H1 (cell line): ENCODE data around the gene NUMB. TPM values are rescaled to one million over a fixed set of nuclear protein-coding genes. Genes with fewer than 3 reads are reported as not detected.

Experiments
- CTCF ChIA-PET: fragments of 300-600 bp; sonication (Branson Sonifier 250); formaldehyde crosslinking; loops from one replicate; lab custom pipeline; 2021; ENCODE audit not compliant: partially characterized antibody; lab: Charles Lee
- POLR2A ChIA-PET: fragments of 300-600 bp; sonication (Branson Sonifier 250); formaldehyde crosslinking; loops from one replicate; lab custom pipeline; 2021; ENCODE audit warnings: inconsistent platforms; ENCODE audit not compliant: partially characterized antibody; lab: Charles Lee
- DNase-seq, 2 experiments: peaks; one replicate each; pipeline versions ENCODE4 v3.0.0 to v3.0.0-alpha.2; 2010 to 2022; ENCODE audit warnings: low spot score in 2 of 2, low read depth in 1 of 2, mixed read lengths in 1 of 2
- FAIRE-seq: peaks from 2 replicates; lab custom pipeline; 2011; peaks lifted over from hg19 to GRCh38; lab: Jason Lieb, UNC
- H2AFZ ChIP-seq: 2 replicates; pipeline ENCODE4 v1.8.1; 2012; ENCODE audit warnings: low read length, inconsistent platforms
- H2AK5ac ChIP-seq: 2 replicates; pipeline ENCODE4 v1.6.1; 2013; ENCODE audit warnings: low read depth, low read length
- H2BK120ac ChIP-seq: replicated peaks from 2 replicates; pipeline ENCODE3; 2013; ENCODE audit warnings: low read depth, low read length, inconsistent platforms
- H2BK12ac ChIP-seq: 2 replicates; pipeline ENCODE4 v1.6.1; 2013; ENCODE audit warnings: low read depth, low read length
- H2BK15ac ChIP-seq: 2 replicates; pipeline ENCODE4 v1.6.1; 2013; ENCODE audit warnings: low read length
- H2BK20ac ChIP-seq: 2 replicates; pipeline ENCODE4 v1.6.1; 2013; ENCODE audit warnings: low read length
- H2BK5ac ChIP-seq: 2 replicates; pipeline ENCODE4 v1.6.1; 2013; ENCODE audit warnings: low read depth, low read length
- H3K14ac ChIP-seq: 2 replicates; pipeline ENCODE4 v1.6.1; 2013; ENCODE audit warnings: inconsistent platforms; ENCODE audit not compliant: insufficient read length
- H3K18ac ChIP-seq: 2 replicates; pipeline ENCODE4 v1.6.1; 2013; ENCODE audit warnings: low read length; ENCODE audit errors: extremely low read depth
- H3K23ac ChIP-seq: 2 replicates; pipeline ENCODE4 v1.6.1; 2013; ENCODE audit warnings: inconsistent platforms; ENCODE audit not compliant: insufficient read length
- H3K23me2 ChIP-seq: 2 replicates; pipeline ENCODE4 v1.6.1; 2013; ENCODE audit warnings: low read depth, low read length
- H3K27ac ChIP-seq: 2 replicates; pipeline ENCODE4 v1.6.1; 2011; ENCODE audit warnings: low read depth, low read length, inconsistent platforms
- H3K27me3 ChIP-seq, 4 experiments: replicated peaks in 1 of 4; 1 replicate in 1 of 4; 2 replicates in 3 of 4; pipeline versions ENCODE4 v1.6.1 to v1.8.1; 2011 to 2013; ENCODE audit warnings: low read length in 3 of 4, mild to moderate bottlenecking in 3 of 4, inconsistent platforms in 2 of 4, mixed read lengths in 2 of 4, moderate library complexity in 1 of 4; ENCODE audit not compliant: control insufficient read depth in 3 of 4, insufficient read depth in 3 of 4; ENCODE audit errors: extremely low read depth in 1 of 4
- H3K36me3 ChIP-seq, 4 experiments: 2 replicates each; pipeline versions ENCODE4 v1.6.1 to v1.8.1; 2011 to 2013; ENCODE audit warnings: mild to moderate bottlenecking in 4 of 4, low read length in 3 of 4, moderate library complexity in 2 of 4, control low read depth in 1 of 4, inconsistent platforms in 1 of 4; ENCODE audit not compliant: insufficient read depth in 4 of 4, control insufficient read depth in 2 of 4
- H3K4ac ChIP-seq: replicated peaks from 2 replicates; pipeline ENCODE3; 2013; ENCODE audit warnings: low read length, low read depth, mixed read lengths, inconsistent platforms; ENCODE audit not compliant: insufficient read length
- H3K4me1 ChIP-seq, 4 experiments: replicated peaks in 1 of 4; 1 replicate in 1 of 4; 2 replicates in 3 of 4; pipeline versions ENCODE4 v1.6.1 to v1.8.1; 2011 to 2013; ENCODE audit warnings: low read length in 3 of 4, inconsistent platforms in 2 of 4, mixed read lengths in 1 of 4; ENCODE audit not compliant: insufficient read depth in 4 of 4, control insufficient read depth in 3 of 4
- H3K4me2 ChIP-seq, 2 experiments: 2 replicates each; pipeline versions ENCODE4 v1.6.1 to v1.8.1; 2011 to 2013; ENCODE audit warnings: low read depth in 2 of 2, low read length in 2 of 2, control low read depth in 1 of 2, inconsistent platforms in 1 of 2, mild to moderate bottlenecking in 1 of 2; ENCODE audit not compliant: insufficient read depth in 1 of 2
- H3K4me3 ChIP-seq, 4 experiments: fragments of 200-600, 300-600 bp in 1 of 4; sonication (generic), shearing (Covaris generic), sonication (Bioruptor Twin) in 1 of 4; 2 replicates each; pipeline versions ENCODE4 v1.5.1 to v1.8.1; 2011 to 2016; ENCODE audit warnings: low read length in 4 of 4, low read depth in 3 of 4, control low read depth in 2 of 4, inconsistent platforms in 2 of 4, mild to moderate bottlenecking in 2 of 4, mixed read lengths in 1 of 4, moderate library complexity in 1 of 4; ENCODE audit not compliant: insufficient read depth in 2 of 4; ENCODE audit errors: extremely low read depth in 1 of 4
- H3K56ac ChIP-seq: replicated peaks from 2 replicates; pipeline ENCODE3; 2013; ENCODE audit warnings: low read depth, mild to moderate bottlenecking, mixed read lengths, low read length, inconsistent platforms; ENCODE audit not compliant: insufficient read length
- H3K79me1 ChIP-seq: 2 replicates; pipeline ENCODE4 v1.6.1; 2013; ENCODE audit warnings: low read depth, low read length, control low read depth
- H3K79me2 ChIP-seq, 2 experiments: 2 replicates each; pipeline versions ENCODE4 v1.6.1 to v1.8.1; 2012 to 2013; ENCODE audit warnings: low read length in 2 of 2, mild to moderate bottlenecking in 2 of 2, inconsistent platforms in 1 of 2; ENCODE audit not compliant: insufficient read depth in 2 of 2, control insufficient read depth in 1 of 2
- H3K9ac ChIP-seq, 4 experiments: replicated peaks in 1 of 4; 1 replicate in 1 of 4; 2 replicates in 3 of 4; pipeline versions ENCODE4 v1.6.1 to v1.8.1; 2011 to 2013; ENCODE audit warnings: low read depth in 3 of 4, low read length in 3 of 4, control low read depth in 2 of 4, mild to moderate bottlenecking in 2 of 4, moderate library complexity in 2 of 4, inconsistent platforms in 1 of 4; ENCODE audit errors: extremely low read depth in 1 of 4
- H3K9me3 ChIP-seq, 2 experiments: 2 replicates each; pipeline versions ENCODE4 v1.6.1 to v1.8.1; 2012 to 2013; ENCODE audit warnings: mild to moderate bottlenecking in 2 of 2, moderate library complexity in 2 of 2, control low read depth in 1 of 2, inconsistent platforms in 1 of 2, low read depth in 1 of 2, low read length in 1 of 2, mixed read lengths in 1 of 2; ENCODE audit not compliant: insufficient read depth in 2 of 2
- H4K20me1 ChIP-seq, 2 experiments: replicated peaks in 1 of 2; 2 replicates each; pipeline versions ENCODE3 to v1.8.1; 2011 to 2013; ENCODE audit warnings: inconsistent platforms in 2 of 2, low read length in 2 of 2, mild to moderate bottlenecking in 1 of 2; ENCODE audit not compliant: insufficient read depth in 2 of 2, control insufficient read depth in 1 of 2
- H4K5ac ChIP-seq: 2 replicates; pipeline ENCODE4 v1.6.1; 2013; ENCODE audit warnings: low read length, low read depth, mixed read lengths, inconsistent platforms; ENCODE audit not compliant: insufficient read length
- H4K8ac ChIP-seq: 2 replicates; pipeline ENCODE4 v1.8.0; 2013; ENCODE audit warnings: mild to moderate bottlenecking, moderate library complexity, low read length, inconsistent platforms; ENCODE audit not compliant: insufficient read depth; ENCODE audit errors: extremely low read depth
- H4K91ac ChIP-seq: replicated peaks from 2 replicates; pipeline ENCODE3; 2013; ENCODE audit warnings: low read length, mixed read lengths, inconsistent platforms; ENCODE audit not compliant: insufficient read length
- CTCF ChIP-seq, 3 experiments: IDR thresholded peaks; 1 replicate in 2 of 3; 2 replicates in 1 of 3; pipeline versions ENCODE4 v1.5.1 to v1.6.1; 2011; ENCODE audit warnings: low read length in 3 of 3, mild to moderate bottlenecking in 3 of 3, inconsistent platforms in 2 of 3, low read depth in 1 of 3, moderate library complexity in 1 of 3; ENCODE audit not compliant: insufficient read depth in 1 of 3; ENCODE audit errors: control extremely low read depth in 1 of 3
- GTF2F1 ChIP-seq: IDR thresholded peaks from 2 replicates; pipeline ENCODE4 v1.6.1; 2012; ENCODE audit warnings: low read depth, low read length, improper control_type of control experiment, borderline replicate concordance
- KDM5A ChIP-seq: fragments of 200-600 bp; IDR thresholded peaks from 2 replicates; pipeline ENCODE4 v1.7.1; 2012; ENCODE audit warnings: mild to moderate bottlenecking, low read length, inconsistent platforms, mixed read lengths
- RAD21 ChIP-seq, 2 experiments: IDR thresholded peaks in 1 of 2; conservative IDR thresholded peaks in 1 of 2; 2 replicates each; pipeline ENCODE4 v1.6.1; 2011; ENCODE audit warnings: low read depth in 2 of 2, low read length in 2 of 2, improper control_type of control experiment in 1 of 2, inconsistent platforms in 1 of 2, mild to moderate bottlenecking in 1 of 2, moderate library complexity in 1 of 2
- SIX5 ChIP-seq: IDR thresholded peaks from 2 replicates; pipeline ENCODE4 v1.6.1; 2011; ENCODE audit warnings: mild to moderate bottlenecking, low read depth, low read length
- TAF1 ChIP-seq: IDR thresholded peaks from 2 replicates; pipeline ENCODE4 v1.6.1; 2011; ENCODE audit warnings: mild to moderate bottlenecking, low read depth, low read length
- WGBS, 2 experiments: shearing (Covaris generic) in 1 of 2; methylation state at CpG; one replicate each; pipeline versions ENCODE4 v1.1.6 to v1.1.7; 2013 to 2015; ENCODE audit warnings: low lambda C conversion rate in 2 of 2, mixed read lengths in 2 of 2, inconsistent platforms in 1 of 2, low coverage in 1 of 2, missing lambda C conversion rate in 1 of 2; ENCODE audit not compliant: insufficient replicate concordance in 2 of 2, insufficient coverage in 1 of 2, insufficient read length in 1 of 2; ENCODE audit errors: extremely low coverage in 1 of 2, missing lambda C conversion rate in 1 of 2; 5-methylcytosine and 5-hydroxymethylcytosine counted together
- polyA plus RNA-seq, 7 experiments: library from polyadenylated mRNA; depleted of rRNA in 3 of 7; stranded (reverse) in 5 of 7; unstranded in 2 of 7; fragments of >200 nt in 5 of 7; fragments of 200-250 nt in 2 of 7; gene quantifications; 1 replicate in 5 of 7; 2 replicates in 1 of 7; 4 replicates in 1 of 7; pipeline versions ENCODE4 v1.2.1 to v1.2.3, GENCODE V29; 2011 to 2013; ENCODE audit warnings: missing spikeins in 2 of 7, mixed read lengths in 2 of 7
- total RNA-seq: library from RNA; stranded (reverse); fragmentation: NEBNext Ultra II Directional; extraction: Animal tissue kit (Norgen Biotek cat#: 25700); gene quantifications from 2 replicates; pipeline ENCODE4 v1.2.1, GENCODE V29; 2021

The NUMB gene
- total and polyA plus RNA-seq, 2 of the 8 experiments (the other 6 are each of a cell fraction or from before 2014, with no cell fraction given) = 54.3 to 78.1 TPM

GRCh38 chr14:73295198-73295796 is 163.0 kb downstream of the NUMB start:
- FAIRE-seq (peak; percentile 65), DNase-seq (no peak)
- CTCF ChIA-PET = interaction anchor here (0.5 to 2.6 kb wide), 64 partner anchors 10 to 961 kb away, joined by 3 to 34 read pairs (median 4); partner anchors contain the start of gene NUMB
- TF ChIP-seq TAF1 = no peak
- TF ChIP-seq KDM5A = no peak
- TF ChIP-seq RAD21 (IDR thresholded peaks at IDR 0.05 in 1 of 2, conservative IDR thresholded peaks at IDR 0.05 in 1 of 2; ENCODE audit: low read depth in 2 of 2, low read length in 2 of 2) = peak; percentile 40 to 48
- no peak for TF ChIP-seq GTF2F1
- no peak for TF ChIP-seq SIX5
- TF ChIP-seq CTCF (IDR thresholded peaks at IDR 0.05; ENCODE audit: control extremely low read depth in 1 of 3, insufficient read depth in 1 of 3, low read depth in 1 of 3, low read length in 3 of 3) = peak in 2 of 3 experiments; percentile 31 to 65; a peak in 2 of 4 replicates

More at GRCh38 chr14:73295198-73295796, 163.0 kb downstream of the NUMB start:
- H4K5ac ChIP-seq = no peak overlapping the region
- no peak overlapping the region for H2AK5ac ChIP-seq
- no peak overlapping the region for H2BK12ac ChIP-seq
- H3K4me1 ChIP-seq = peaks cover 0 to 3% (median 1%) of the 10 kb centered on the region in 4 experiments; a peak in 2 of 7 replicates
- H3K9me3 ChIP-seq = no peaks in the 10 kb centered on the region
- no peak overlapping the region for H2BK20ac ChIP-seq
- no peak overlapping the region for H2BK120ac ChIP-seq
- H3K56ac ChIP-seq = no peak overlapping the region
- no peak overlapping the region for H3K14ac ChIP-seq
- H3K4ac ChIP-seq = no peak overlapping the region
- no peak overlapping the region for H3K18ac ChIP-seq
- no peak overlapping the region for H3K4me2 ChIP-seq
- H2BK5ac ChIP-seq = no peak overlapping the region
- no peaks in the 10 kb centered on the region for H3K23me2 ChIP-seq
- POLR2A ChIA-PET = interaction anchor here (0.6 to 2.2 kb wide), 3 partner anchors 12 to 177 kb away, joined by 4 to 8 read pairs (median 8); no protein-coding TSS in a partner anchor
- H4K8ac ChIP-seq = no peak overlapping the region
- no peak overlapping the region for H3K23ac ChIP-seq
- H4K20me1 ChIP-seq = no peaks in the 10 kb centered on the region
- no peaks in the 10 kb centered on the region for H3K79me1 ChIP-seq
- WGBS, 2 experiments = 89% methylated on average over 1 of the region's 1 CpG; no CpG with 5 or more reads in 1 of the 2 experiments
- H2BK15ac ChIP-seq = no peak overlapping the region
- H3K27me3 ChIP-seq = no peaks in the 10 kb centered on the region
- H3K79me2 ChIP-seq = no peaks in the 10 kb centered on the region
- H3K9ac ChIP-seq = no peak overlapping the region
- H2AFZ ChIP-seq = no peak overlapping the region
- H3K36me3 ChIP-seq = peaks cover 0 to 7% (median 4%) of the 10 kb centered on the region in 4 experiments; a peak in 3 of 8 replicates
- H4K91ac ChIP-seq = no peak overlapping the region
- no peak overlapping the region for H3K4me3 ChIP-seq
- no peak overlapping the region for H3K27ac ChIP-seq
